Adrenal gland (tissue), 12 donors: ENCODE results near the gene TUBA4B. TPM values are rescaled to one million over a fixed set of nuclear protein-coding genes. Genes with fewer than 3 reads are reported as not detected.
A peak's percentile ranks its signal among the peaks of the same experiment; 100 is the strongest.

Experiments
- DNase-seq, 7 donors: peaks; one replicate each; pipeline ENCODE4 v3.0.0-alpha.2; 2019 to 2020
- H3K27ac ChIP-seq, 5 donors: fragments of 200-600 bp; sonication (generic) in 4 of 5; 1 replicate in 3 of 5; 2 replicates in 2 of 5; pipeline versions ENCODE4 v1.5.1 to v1.8.0; 2016 to 2020; ENCODE audit warnings: mild to moderate bottlenecking in 1 of 5
- H3K27me3 ChIP-seq: fragments of 200-600 bp; 2 replicates; pipeline ENCODE4 v1.8.0; 2021
- H3K36me3 ChIP-seq, 2 donors: fragments of 200-600 bp; replicated peaks in 1 of 2; 1 replicate in 1 of 2; 2 replicates in 1 of 2; pipeline versions ENCODE4 v1.5.1 to v1.8.0; 2018 to 2022
- H3K4me1 ChIP-seq, 2 donors: fragments of 200-600 bp; replicated peaks in 1 of 2; 1 replicate in 1 of 2; 2 replicates in 1 of 2; pipeline versions ENCODE4 v1.5.1 to v1.8.0; 2018 to 2021
- H3K4me3 ChIP-seq, 4 donors: fragments of 200-600 bp; sonication (generic) in 3 of 4; one replicate each; pipeline ENCODE4 v1.5.1; 2016 to 2018
- H3K9me3 ChIP-seq, 3 donors: fragments of 200-600 bp; sonication (generic) in 1 of 3; replicated peaks in 1 of 3; 1 replicate in 2 of 3; 2 replicates in 1 of 3; pipeline versions ENCODE4 v1.5.1 to v1.8.0; 2016 to 2021
- POLR2A ChIP-seq, 2 donors: fragments of 450-650 bp; IDR thresholded peaks; one replicate each; pipeline ENCODE4 v1.6.1; 2017; ENCODE audit warnings: antibody characterized with exemption in 2 of 2, mild to moderate bottlenecking in 2 of 2, moderate library complexity in 1 of 2
- WGBS, 4 donors: extraction: QIAGEN DNeasy Blood & Tissue Kit in 2 of 4; methylation state at CpG; one replicate each; pipeline versions ENCODE4 v1.1.5 to v1.1.7; 2013 to 2017; 5-methylcytosine and 5-hydroxymethylcytosine counted together
- intact Hi-C, 2 donors: fragments of 100-400 bp; cut with DNase I; formaldehyde crosslinking; loops; one replicate each; pipeline versions ENCODE4 v1.14.1 to v1.15.0; 2022 to 2023
- polyA plus RNA-seq, 3 donors: library from polyadenylated mRNA; stranded (reverse); fragments of 200-250 nt in 2 of 3; fragments of 350-450 nt in 1 of 3; fragmentation: Illumina TruSeq in 1 of 3; extraction: RNeasy Lipid Tissue Mini Kit (QIAGEN cat#74804) in 1 of 3; gene quantifications; one replicate each; pipeline ENCODE4 v1.2.3, GENCODE V29; 2013 to 2014
- total RNA-seq, 9 donors: library from RNA; depleted of rRNA in 4 of 9; stranded (reverse); fragments of >200 nt in 4 of 9; fragments of 120-200 nt in 1 of 9; fragmentation: NEBNext Ultra II Directional in 1 of 9; extraction: Animal tissue kit (Norgen Biotek cat#: 25700) in 1 of 9; gene quantifications; one replicate each; pipeline versions ENCODE4 v1.1.0 to v1.2.4, GENCODE V29; 2013 to 2023
- TF ChIP-seq, protein P1 (sequence below), 6 experiments: fragments of 450-650 bp in 4 of 6; fragments of 200-600 bp in 2 of 6; sonication (generic) in 1 of 6; IDR thresholded peaks; 1 replicate in 5 of 6; 2 replicates in 1 of 6; pipeline versions ENCODE4 v1.5.1 to v1.8.0; 2016 to 2021; ENCODE audit warnings: antibody characterized with exemption in 6 of 6, mild to moderate bottlenecking in 2 of 6, moderate library complexity in 1 of 6
- donor health status: healthy with polysubstance abuse.
- donor health status: Bipolar disorder and iron deficiency.
- donor health status: DM: yes; HTN: yes; CAD: no.
- donor health status: DM: no; HTN: no; CAD: no.
- donor health status: DM: no; HTN: no; CAD: no.
- donor health status: DM: yes; HTN: yes; CAD: no.

The TUBA4B gene
- total and polyA plus RNA-seq, 12 donors, result 0.07 to 0.14 TPM; not detected in 10

DNA sequence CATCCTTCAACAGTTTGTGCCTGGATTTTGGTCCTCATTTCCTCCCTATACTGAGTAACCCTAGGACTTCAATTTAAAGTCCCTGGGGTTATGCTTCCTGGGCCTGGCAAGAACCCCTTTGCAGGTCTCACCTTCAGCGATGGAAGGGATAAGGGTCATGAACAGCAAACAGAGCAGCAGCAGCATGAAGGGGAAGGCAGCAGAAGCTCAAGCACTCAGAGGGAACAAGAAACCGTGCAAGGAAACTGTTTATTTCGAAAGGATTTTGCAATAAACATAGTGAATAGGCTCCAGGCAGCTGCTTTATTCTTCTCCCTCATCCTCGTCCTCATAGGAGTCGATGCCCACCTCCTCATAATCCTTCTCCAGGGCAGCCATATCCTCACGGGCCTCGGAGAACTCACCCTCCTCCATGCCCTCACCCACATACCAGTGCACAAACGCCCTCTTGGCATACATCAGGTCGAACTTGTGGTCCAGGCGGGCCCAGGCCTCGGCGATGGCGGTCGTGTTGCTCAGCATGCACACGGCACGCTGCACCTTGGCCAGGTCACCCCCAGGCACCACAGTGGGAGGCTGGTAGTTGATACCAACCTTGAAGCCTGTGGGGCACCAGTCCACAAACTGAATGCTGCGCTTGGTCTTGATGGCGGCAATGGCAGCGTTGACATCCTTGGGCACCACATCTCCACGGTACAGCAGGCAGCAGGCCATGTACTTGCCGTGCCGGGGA is 2.8 kb upstream of the TUBA4B start:
- no peak overlapping the region for H3K4me3 ChIP-seq
- TF ChIP-seq, protein P1, sequence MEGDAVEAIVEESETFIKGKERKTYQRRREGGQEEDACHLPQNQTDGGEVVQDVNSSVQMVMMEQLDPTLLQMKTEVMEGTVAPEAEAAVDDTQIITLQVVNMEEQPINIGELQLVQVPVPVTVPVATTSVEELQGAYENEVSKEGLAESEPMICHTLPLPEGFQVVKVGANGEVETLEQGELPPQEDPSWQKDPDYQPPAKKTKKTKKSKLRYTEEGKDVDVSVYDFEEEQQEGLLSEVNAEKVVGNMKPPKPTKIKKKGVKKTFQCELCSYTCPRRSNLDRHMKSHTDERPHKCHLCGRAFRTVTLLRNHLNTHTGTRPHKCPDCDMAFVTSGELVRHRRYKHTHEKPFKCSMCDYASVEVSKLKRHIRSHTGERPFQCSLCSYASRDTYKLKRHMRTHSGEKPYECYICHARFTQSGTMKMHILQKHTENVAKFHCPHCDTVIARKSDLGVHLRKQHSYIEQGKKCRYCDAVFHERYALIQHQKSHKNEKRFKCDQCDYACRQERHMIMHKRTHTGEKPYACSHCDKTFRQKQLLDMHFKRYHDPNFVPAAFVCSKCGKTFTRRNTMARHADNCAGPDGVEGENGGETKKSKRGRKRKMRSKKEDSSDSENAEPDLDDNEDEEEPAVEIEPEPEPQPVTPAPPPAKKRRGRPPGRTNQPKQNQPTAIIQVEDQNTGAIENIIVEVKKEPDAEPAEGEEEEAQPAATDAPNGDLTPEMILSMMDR (IDR thresholded peaks at IDR 0.05), result no peak
- TF ChIP-seq POLR2A (IDR thresholded peaks at IDR 0.05), result no peak
- no peaks in the 10 kb centered on the region for H3K27me3 ChIP-seq
- peaks cover 30 to 51% of the 10 kb centered on the region in 2 donors for H3K4me1 ChIP-seq
- no peaks in the 10 kb centered on the region for H3K9me3 ChIP-seq
- H3K36me3 ChIP-seq, result peaks cover 0 to 17% of the 10 kb centered on the region in 2 donors
- intact Hi-C loops, result no loop called here
- no peak for DNase-seq
- H3K27ac ChIP-seq, result peak overlapping the region in 4 of 5 donors; percentile 56 to 90 (median 74)
- WGBS, 4 donors, result 86 to 89% (median 87%) methylated on average over 15 to 22 of the region's 22 CpGs

DNA sequence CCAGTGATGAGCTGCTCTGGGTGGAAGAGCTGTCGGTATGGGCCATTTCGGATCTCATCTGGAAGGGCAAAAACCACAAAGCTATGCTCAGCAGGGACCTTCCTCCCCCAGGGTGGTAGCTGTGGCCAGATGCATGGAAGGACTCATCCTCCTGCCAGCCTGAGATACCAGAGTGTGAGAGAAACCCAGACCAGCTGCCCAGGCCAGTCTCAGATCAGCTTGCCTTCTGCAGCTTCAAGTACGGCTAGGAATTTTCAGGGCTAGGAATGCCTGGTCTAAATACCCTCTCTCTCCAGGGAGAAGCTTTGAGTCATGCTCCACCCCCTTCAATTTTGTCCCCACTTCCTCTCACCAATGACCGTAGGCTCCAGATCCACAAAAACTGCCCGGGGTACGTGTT is 1.4 kb upstream of the TUBA4B start:
- Histone ChIP-seq H3K4me3 (no peak overlapping the region), H3K27me3 (no peaks in the 10 kb centered on the region), H3K9me3 (no peaks in the 10 kb centered on the region), H3K27ac (peak overlapping the region in 2 of 5 donors; percentile 86 to 93), H3K36me3 (peaks cover 0 to 17% of the 10 kb centered on the region in 2 donors), H3K4me1 (peaks cover 23 to 41% of the 10 kb centered on the region in 2 donors)
- intact Hi-C loops, result no loop called here
- 81 to 86% (median 83%) methylated on average over 6 of the region's 6 CpGs for WGBS, 4 donors
- DNase-seq, result no peak
- TF ChIP-seq POLR2A (IDR thresholded peaks at IDR 0.05), result no peak
- TF ChIP-seq, protein P1 (IDR thresholded peaks at IDR 0.05), result no peak

DNA sequence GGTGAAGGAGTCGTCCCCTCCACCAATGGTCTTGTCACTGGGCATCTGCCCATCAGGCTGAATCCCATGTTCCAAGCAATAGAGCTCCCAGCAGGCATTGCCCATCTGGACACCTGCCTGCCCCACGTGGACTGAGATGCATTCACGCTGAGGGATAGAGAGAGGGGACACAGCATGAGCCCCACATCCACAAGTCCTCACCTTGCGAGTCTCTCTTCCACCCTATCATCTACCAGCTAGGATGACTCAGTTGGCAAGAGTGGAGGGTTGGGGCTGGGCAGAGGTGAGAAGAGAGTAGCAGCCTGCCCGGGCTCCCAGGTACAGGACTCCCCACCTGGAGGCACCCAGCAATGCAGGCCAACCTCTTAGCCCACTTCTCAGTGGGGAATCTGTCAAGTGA is 959 bp upstream of the TUBA4B start:
- Histone ChIP-seq H3K27ac (peak overlapping the region in 2 of 5 donors; percentile 86 to 93), H3K9me3 (no peaks in the 10 kb centered on the region), H3K4me1 (peaks cover 23 to 40% of the 10 kb centered on the region in 2 donors), H3K36me3 (peaks cover 0 to 14% of the 10 kb centered on the region in 2 donors), H3K4me3 (no peak overlapping the region), H3K27me3 (no peaks in the 10 kb centered on the region)
- intact Hi-C loops, result no loop called here
- DNase-seq, result no peak
- no peak for TF ChIP-seq POLR2A (IDR thresholded peaks at IDR 0.05)
- TF ChIP-seq, protein P1 (IDR thresholded peaks at IDR 0.05), result no peak
- WGBS, 4 donors, result 73 to 100% (median 75%) methylated on average over 2 to 5 of the region's 5 CpGs

DNA sequence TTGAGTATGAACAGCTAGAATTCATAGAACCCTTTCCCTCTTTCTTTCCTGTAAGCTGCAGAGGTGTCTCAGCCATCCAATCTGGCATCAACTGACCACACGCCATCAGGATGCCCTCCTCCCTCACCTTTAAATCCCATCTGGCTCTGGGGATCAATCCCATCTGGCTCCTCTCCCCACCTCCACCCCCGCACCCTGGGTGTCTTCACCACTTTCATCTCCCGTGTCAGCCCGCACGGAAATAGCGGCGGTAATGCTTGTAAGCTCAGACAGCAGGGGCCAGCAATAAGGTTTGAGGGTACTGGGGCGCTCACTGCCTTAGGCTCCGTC is 508 bp upstream of the TUBA4B start:
- no peaks in the 10 kb centered on the region for H3K27me3 ChIP-seq
- H3K27ac ChIP-seq, result peak overlapping the region in 2 of 5 donors; percentile 86 to 93
- peak in 1 of 7 donors; percentile 20 for DNase-seq
- no peaks in the 10 kb centered on the region for H3K9me3 ChIP-seq
- H3K36me3 ChIP-seq, result peaks cover 0 to 10% of the 10 kb centered on the region in 2 donors
- TF ChIP-seq POLR2A (IDR thresholded peaks at IDR 0.05), result no peak
- TF ChIP-seq, protein P1 (IDR thresholded peaks at IDR 0.05), result no peak
- H3K4me1 ChIP-seq, result peaks cover 23 to 40% of the 10 kb centered on the region in 2 donors
- intact Hi-C loops, result no loop called here
- peak overlapping the region in 1 of 4 donors; percentile 68 for H3K4me3 ChIP-seq
- WGBS, 4 donors, result 33 to 45% (median 35%) methylated on average over 3 to 9 of the region's 9 CpGs
